DMS114 treated with DMSO at 0.1 percent for 48 hours (cell line): ENCODE data around the gene KATNB1.
"Not testable (repeated sequence)": the region's sequence is repeated elsewhere in the genome, so short reads cannot be mapped to it uniquely, and the experiment has no call there.

Source experiments
- DNase-seq: peaks from one replicate; lab custom pipeline; 2025; ENCODE audit not compliant: unreplicated experiment; lab: John Stamatoyannopoulos, UW

The KATNB1 gene

DNA sequence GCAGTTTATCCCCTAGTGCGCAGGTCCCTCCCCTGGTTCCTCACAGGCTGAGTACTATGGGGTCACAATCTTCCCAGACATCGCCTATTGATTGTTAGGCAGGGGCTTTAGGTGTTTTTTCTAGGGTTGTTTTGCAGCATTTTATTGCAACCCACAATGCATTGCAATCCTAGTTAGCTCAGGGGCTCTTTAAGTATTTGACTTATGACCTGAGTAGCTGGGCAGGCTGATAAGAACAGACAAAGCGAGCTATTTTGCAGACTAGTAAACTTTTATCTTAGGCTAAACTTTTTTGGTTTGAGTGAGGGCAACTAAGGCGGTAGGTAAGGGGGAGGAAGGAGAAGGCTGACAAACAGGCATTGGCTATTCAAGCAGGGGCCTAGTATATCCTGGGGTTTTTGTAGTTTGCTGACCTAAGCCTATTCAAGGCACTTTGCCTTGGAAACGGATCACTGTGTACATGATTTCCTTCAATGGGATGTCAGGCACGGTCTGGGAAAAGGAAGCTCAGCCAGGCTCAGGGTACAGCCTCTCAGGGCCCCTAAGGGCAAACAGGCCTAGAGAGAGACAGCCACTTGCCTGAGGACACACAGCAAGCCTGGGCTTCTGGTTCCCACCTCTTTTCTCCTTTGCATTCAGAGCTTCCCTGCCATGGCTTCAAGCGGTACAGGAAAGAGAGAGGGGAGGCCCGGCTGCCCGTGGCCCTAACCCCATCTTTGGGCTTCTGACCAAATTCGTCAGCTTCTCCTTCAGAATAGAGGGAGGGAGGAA lies 34.6 kb upstream of the KATNB1 start:
- DNase-seq, result no peak

DNA sequence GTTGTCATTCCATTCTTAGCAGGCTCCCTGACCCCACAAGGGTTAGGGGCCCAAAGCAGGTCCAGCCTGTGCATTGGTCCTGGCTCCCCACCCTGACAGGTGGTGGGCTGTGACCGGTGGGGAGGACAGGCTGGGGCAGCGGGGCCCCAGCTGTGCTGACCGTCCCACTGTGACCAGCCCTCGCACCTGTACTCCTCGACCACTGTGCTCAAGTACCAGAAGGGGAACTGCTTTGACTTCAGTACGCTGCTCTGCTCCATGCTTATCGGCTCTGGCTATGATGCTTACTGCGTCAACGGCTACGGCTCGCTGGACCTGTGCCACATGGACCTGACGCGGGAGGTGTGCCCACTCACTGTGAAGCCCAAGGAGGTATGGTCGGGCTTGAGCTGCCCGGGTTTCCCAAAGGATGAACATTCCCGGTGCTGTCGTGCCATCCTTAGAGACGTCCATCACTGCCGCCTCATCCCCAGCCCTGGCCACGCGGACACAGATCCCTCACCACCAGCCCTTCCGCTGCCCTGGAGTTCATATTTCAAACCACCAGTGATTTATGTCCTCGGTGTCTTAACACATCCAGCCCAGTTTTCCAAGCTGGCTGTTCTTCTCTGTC lies 33.7 kb upstream of the KATNB1 start:
- DNase-seq, result no peak

DNA sequence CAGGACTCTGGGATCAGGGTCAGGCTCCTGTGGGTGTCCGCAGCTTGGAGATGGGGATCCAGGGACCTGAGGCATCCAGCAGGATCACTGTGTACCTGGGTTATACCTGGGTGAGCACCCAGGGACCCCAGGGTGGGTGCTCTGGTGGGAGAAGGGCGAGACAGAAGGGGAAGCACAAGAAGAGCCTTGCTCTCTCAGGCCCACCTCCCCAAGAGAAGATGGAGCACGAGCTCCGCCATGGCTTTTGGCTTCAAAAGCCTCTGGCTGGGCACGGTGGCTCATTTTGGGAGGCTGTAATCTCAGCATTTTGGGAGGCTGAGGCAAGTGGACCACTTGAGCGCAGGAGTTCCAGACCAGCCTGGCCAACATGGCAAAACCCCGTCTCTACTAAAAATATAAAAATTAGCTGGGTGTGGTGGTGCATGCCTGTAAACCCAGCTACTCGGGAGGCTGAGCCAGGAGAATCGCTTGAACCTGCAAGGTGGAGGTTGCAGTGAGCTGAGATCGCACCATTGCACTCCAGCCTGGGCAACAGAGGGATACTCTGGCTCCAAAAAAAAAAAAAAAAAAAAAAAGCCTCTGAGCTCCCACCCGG lies 32.1 kb upstream of the KATNB1 start:
- DNase-seq, result no peak

GRCh38 chr16:57704011-57704904 lies 31.3 kb upstream of the KATNB1 start:
- no peak for DNase-seq

DNA sequence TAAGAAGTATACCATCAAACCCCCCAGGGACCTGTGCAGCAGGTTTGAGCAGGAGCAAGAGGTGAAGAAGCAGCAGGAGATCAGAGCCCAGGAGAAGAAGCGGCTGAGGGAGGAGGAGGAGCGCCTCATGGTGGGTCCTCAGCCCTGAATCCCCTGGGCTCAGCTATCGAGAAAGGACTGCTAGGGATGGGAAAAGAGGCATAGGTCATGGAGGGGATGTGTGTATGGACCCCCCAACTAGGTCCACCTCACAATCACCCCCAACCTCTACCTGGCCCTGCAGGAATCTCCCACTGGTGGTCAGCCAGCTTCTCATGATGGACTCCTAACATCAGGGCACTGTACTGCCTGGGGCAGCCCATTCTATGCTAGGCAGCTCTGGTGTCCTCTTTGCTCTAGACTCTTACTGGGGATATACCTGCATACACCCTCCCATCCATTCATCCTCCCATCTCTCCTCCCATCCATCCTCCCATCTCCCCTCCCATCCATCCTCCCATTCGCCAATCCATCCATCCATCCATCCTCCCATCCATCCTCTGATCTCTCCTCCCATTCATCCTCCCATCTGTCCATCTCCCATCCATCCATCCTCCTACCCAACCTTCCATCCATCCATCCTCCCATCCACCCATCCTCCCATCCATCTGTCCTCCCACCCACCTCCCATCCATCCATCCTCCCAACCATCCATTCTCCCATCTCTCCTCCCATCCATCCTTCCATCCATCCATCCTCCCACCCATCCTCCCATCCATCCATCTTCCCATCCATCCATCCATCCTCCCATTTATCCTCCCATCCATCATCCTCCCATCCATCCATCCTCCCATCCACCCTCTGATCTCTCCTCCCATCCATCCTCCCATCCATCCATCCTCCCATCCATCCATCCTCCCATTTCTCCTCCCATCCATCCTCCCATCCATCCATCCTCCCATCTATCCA lies 30.4 kb upstream of the KATNB1 start:
- DNase-seq, result no peak

DNA sequence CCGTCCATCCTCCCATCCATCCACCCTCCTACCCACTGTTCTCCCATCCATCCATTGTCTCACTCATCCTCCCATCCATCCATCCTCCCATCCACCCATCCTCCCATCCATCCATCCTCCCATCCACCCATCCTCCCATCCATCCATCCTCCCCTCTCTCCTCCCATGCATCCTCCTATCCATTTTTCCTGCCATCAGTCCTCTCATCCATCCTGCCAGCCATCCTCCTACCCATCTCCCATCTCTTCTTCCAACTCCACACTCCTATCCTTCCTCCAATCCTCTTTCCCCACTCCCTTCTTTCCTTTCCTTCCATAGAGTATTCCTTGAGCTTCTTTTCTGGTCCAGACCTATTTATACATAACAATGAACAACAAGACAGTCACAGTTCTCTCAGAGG lies 28.9 kb upstream of the KATNB1 start:
- DNase-seq, result no peak

DNA sequence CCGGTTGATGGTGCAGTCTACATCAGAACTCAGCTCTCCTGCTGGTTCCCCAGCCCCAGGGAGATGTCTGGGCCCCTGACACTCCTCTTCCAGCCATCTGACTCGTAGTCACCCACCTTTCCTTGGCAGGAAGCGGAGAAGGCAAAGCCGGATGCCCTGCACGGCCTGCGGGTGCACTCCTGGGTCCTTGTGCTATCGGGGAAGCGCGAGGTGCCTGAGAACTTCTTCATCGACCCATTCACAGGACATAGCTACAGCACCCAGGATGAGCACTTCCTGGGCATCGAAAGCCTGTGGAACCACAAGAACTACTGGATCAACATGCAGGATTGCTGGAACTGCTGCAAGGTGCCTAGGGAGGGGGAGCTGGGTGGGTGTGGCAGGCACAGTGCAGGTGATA lies 28.2 kb upstream of the KATNB1 start:
- no peak for DNase-seq

DNA sequence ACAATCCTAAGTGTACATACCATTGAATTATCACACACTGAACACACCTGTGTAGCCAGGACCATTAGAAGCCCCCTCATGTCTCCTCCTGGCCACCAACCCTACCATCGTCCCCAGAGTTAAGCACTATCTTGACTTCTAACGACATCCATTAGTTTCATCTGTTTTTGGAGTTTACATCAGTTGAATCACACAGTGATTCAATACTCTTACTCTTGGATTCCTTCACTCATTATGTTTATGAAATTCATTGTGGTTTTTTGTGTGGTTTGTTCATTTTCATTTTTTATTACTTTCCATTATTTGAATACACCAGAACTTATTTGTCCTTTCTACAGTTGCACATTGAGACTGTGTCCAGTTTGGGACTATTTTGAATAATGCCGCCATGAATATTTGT lies 27.4 kb upstream of the KATNB1 start:
- DNase-seq, result no peak

- DNase-seq, result no peak
These were observed 25.9 kb upstream of the KATNB1 start for GRCh38 chr16:57709663-57710062.

DNA sequence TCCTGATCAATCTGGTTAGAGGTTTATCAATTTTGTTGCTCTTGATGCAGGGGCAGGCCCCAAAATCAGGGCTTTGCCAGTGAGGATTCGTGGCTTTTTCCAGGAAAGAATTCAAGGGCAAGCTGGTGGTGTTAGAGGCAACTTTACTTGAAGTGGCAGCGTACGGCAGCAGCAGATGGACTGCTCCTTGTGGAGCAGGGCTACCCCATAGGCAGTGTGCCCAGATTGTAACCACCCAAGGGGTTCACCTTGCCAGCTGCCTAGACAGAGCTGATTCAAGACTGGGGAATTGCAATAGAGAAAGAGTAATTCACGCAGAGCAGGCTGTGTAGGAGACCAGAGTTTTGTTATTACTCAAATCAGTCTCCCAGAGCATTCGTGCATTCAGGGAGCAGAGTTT lies 24.2 kb upstream of the KATNB1 start:
- DNase-seq, result no peak

GRCh38 chr16:57711993-57712392 lies 23.6 kb upstream of the KATNB1 start:
- DNase-seq, result no peak

GRCh38 chr16:57712569-57712968 lies 23.0 kb upstream of the KATNB1 start:
- DNase-seq, result not testable (repeated sequence)

GRCh38 chr16:57713596-57713995 lies 22.0 kb upstream of the KATNB1 start:
- DNase-seq, result no peak

GRCh38 chr16:57714047-57714446 lies 21.5 kb upstream of the KATNB1 start:
- DNase-seq, result no peak

GRCh38 chr16:57720142-57720575 lies 15.4 kb upstream of the KATNB1 start:
- no peak for DNase-seq

GRCh38 chr16:57721356-57722209 lies 14.0 kb upstream of the KATNB1 start:
- DNase-seq, result no peak

DNA sequence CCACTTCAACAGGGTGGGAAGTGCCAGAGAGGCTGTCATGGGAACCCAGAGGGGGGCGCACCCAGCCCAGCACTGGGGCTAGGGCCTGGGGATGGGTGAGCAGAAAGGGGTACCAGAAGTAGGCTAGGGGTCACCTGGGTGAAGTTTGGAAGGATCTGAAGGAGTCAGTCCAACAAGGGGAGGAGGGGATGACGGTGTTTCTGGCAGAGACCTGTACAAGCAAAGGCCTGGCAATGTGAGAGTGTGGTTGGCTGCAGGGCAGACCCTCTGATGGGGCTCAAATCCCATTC lies 13.4 kb upstream of the KATNB1 start:
- no peak for DNase-seq

DNA sequence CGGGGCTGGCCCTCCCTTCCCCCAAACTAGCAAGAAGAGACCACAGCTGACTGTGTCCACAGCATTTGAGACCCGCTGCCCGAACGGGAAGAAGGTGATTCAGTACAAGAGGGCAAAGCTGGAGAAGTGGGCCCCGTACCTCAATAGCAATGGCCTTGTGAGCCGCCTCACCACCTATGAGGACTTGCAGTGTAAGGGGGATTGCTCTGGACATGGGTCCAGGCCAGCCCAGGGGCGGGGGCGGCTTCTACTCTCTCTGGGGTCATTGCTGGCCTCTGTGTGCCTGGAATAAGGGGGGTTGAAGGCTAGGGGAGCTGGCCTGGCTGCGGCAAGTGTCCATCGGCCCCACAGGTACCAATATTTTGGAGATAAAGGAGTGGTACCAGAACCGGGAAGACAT lies 12.9 kb upstream of the KATNB1 start:
- DNase-seq, result no peak

GRCh38 chr16:57723170-57723569 lies 12.4 kb upstream of the KATNB1 start:
- no peak for DNase-seq

GRCh38 chr16:57724531-57724930 lies 11.0 kb upstream of the KATNB1 start:
- no peak for DNase-seq
